GM10248 (cell line): ENCODE measurements around the gene BST1.

ENCODE experiments used
- CTCF ChIA-PET: fragments of 300-600 bp; sonication (Branson Sonifier 250); formaldehyde crosslinking; extraction: SDS; loops from one replicate; lab custom pipeline; 2021; ENCODE audit warnings: antibody characterized with exemption; lab: Yijun Ruan, JAX
- POLR2A ChIA-PET: fragments of 350-650 bp; sonication (Branson Sonifier 250); formaldehyde crosslinking; extraction: SDS; loops from one replicate; lab custom pipeline; 2020; ENCODE audit warnings: antibody characterized with exemption; lab: Yijun Ruan, JAX
- DNase-seq: peaks from one replicate; pipeline ENCODE4 v3.0.0; 2012; ENCODE audit errors: extremely low spot score
- TF ChIP-seq, protein P1 (sequence below): IDR thresholded peaks from 2 replicates; pipeline ENCODE4 v1.5.1; 2012; ENCODE audit warnings: mild to moderate bottlenecking, low read depth; ENCODE audit errors: extremely low read depth, missing control alignments, control extremely low read depth

The BST1 gene

GRCh38 chr4:15735536-15735935 lies 32.7 kb downstream of the BST1 start:
- CTCF ChIA-PET: no interaction called here
- POLR2A ChIA-PET: no interaction called here
- TF ChIP-seq, protein P1, sequence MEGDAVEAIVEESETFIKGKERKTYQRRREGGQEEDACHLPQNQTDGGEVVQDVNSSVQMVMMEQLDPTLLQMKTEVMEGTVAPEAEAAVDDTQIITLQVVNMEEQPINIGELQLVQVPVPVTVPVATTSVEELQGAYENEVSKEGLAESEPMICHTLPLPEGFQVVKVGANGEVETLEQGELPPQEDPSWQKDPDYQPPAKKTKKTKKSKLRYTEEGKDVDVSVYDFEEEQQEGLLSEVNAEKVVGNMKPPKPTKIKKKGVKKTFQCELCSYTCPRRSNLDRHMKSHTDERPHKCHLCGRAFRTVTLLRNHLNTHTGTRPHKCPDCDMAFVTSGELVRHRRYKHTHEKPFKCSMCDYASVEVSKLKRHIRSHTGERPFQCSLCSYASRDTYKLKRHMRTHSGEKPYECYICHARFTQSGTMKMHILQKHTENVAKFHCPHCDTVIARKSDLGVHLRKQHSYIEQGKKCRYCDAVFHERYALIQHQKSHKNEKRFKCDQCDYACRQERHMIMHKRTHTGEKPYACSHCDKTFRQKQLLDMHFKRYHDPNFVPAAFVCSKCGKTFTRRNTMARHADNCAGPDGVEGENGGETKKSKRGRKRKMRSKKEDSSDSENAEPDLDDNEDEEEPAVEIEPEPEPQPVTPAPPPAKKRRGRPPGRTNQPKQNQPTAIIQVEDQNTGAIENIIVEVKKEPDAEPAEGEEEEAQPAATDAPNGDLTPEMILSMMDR: no peak
- no peak for DNase-seq

DNA sequence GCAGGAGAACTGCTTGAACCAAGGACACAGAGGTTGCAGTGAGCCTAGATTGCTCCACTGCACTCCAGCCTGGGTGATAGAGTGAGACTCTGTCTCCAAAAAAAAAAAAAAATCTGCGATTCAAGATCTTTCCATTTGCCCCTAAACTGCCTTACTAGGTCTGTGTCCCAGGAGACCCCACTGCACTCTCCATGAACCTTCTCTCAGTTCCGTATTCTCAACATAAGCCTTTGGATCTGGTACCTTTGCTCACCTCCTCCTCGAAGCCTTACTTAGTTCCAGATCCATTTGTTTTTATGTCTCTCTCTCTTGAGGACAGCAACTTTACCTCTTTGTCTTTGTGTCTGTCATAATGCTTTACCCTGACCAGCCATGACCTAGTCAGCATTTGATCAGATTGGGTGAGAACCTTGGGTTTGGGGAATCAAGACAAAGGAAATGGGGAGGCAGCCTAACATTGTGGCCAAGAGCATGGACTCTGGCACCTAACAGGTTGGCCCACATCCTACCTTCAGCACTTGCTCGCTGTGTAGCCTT lies 33.7 kb downstream of the BST1 start:
- TF ChIP-seq, protein P1: no peak
- CTCF ChIA-PET: interaction anchor here (0.8 to 3.2 kb wide), 6 partner anchors 11 to 220 kb away, joined by 3 to 12 read pairs (median 6); no protein-coding TSS in a partner anchor
- POLR2A ChIA-PET: no interaction called here
- DNase-seq: no peak

GRCh38 chr4:15737255-15737654 lies 34.4 kb downstream of the BST1 start:
- TF ChIP-seq, protein P1: no peak
- ChIA-PET CTCF (interaction anchor here (0.8 to 3.2 kb wide), 7 partner anchors 11 to 219 kb away, joined by 3 to 12 read pairs (median 5); no protein-coding TSS in a partner anchor), POLR2A (no interaction called here)
- DNase-seq: no peak

- POLR2A ChIA-PET: no interaction called here
Observed at GRCh38 chr4:15738877-15739276, 36.0 kb downstream of the BST1 start.

DNA sequence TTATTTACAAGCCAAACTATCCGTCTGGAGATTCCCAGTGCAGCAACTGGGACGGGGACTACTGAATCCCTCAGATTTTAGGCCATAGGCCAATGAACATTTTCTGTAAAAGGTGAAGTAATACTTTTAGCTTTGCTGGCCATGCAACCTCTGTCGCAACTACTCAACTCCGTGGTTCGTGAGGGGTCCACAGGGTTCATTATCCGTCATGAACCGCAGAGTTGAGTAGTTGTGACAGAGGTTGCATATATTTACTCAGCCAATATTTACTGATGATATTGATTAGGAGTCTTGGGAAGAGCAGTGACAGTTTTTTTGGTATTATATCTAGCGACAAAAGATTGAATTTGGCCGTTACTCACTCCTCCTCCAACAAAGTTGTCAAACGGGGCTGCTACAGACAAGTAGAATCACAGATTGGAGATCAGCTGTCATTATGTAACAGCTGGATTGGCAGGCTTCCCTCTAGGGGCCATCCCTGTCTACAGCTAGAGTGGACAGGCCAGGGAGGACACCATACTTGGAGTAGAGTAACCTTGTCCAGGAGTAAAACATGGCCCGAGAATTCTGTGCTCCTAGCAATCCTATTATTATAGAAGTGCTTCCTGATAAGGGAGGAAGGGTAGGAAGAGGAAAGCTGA lies 38.0 kb downstream of the BST1 start:
- CTCF ChIA-PET: interaction anchor here (1.2 to 3.5 kb wide), 2 partner anchors 12 to 16 kb away, joined by 4 to 17 read pairs; no protein-coding TSS in a partner anchor
- TF ChIP-seq, protein P1: no peak
- no peak for DNase-seq
- POLR2A ChIA-PET: no interaction called here

More at GRCh38 chr4:15738877-15739276, 36.0 kb downstream of the BST1 start:
- DNase-seq: no peak
- CTCF ChIA-PET: interaction anchor here (1.0 to 3.5 kb wide), 5 partner anchors 12 to 262 kb away, joined by 3 to 17 read pairs (median 6); no protein-coding TSS in a partner anchor
- TF ChIP-seq, protein P1: no peak

DNA sequence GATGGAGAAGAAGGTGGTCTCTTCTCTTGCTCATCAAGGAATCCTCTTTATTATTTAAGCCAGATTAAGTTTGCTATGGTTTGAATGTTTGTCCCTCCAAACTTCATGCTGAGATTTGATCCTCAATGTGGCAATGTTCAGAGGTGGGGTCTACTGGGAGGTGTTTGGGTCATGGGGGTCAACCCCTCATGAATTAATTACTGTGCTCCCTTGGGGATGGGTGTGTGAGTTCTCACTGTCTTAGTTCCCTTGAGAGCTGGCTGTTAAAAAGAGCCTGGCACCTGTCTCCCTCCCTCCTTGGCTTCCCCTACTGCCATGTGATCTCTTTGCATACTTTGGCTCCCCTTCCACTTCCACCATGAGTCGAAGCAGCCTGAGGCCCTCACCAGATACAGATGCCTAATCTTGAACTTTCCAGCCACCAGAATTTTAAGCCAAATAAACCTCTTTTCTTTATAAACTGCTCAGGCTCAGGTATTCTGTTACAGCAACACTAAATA lies 39.3 kb downstream of the BST1 start:
- POLR2A ChIA-PET: no interaction called here
- CTCF ChIA-PET: interaction anchor here (1.0 to 1.2 kb wide), 2 partner anchors 10 to 13 kb away, joined by 4 read pairs; no protein-coding TSS in a partner anchor

More for the DNA sequence above, 39.3 kb downstream of the BST1 start:
- TF ChIP-seq, protein P1: no peak
- DNase-seq: no peak
